CD4-positive, alpha-beta T cell (primary cell): ENCODE data around the gene ADAM8. TPM values are rescaled to one million over a fixed set of nuclear protein-coding genes. Genes with fewer than 3 reads are reported as not detected.

Experiments
- ATAC-seq: fragments of 200-7000 bp; cut with Tn5 transposase; one replicate; pipeline ENCODE4 v1.10.0; 2022; ENCODE audit warnings: mild to moderate bottlenecking; ENCODE audit not compliant: poor library complexity
- CTCF ChIA-PET: fragments of 350-600 bp; sonication (Branson Sonifier 250); formaldehyde crosslinking; loops from one replicate; lab custom pipeline; 2021; ENCODE audit warnings: antibody characterized with exemption, inconsistent platforms; lab: Charles Lee
- POLR2A ChIA-PET: fragments of 350-600 bp; sonication (Branson Sonifier 250); formaldehyde crosslinking; loops from one replicate; lab custom pipeline; 2021; ENCODE audit warnings: antibody characterized with exemption, inconsistent platforms; lab: Charles Lee
- DNase-seq, 14 experiments: peaks; one replicate each; pipeline ENCODE4 v3.0.0-alpha.2; 2013 to 2020; ENCODE audit warnings: mixed read lengths in 2 of 14
- H3K27ac ChIP-seq, 2 donors: one replicate each; pipeline versions ENCODE4 v1.5.1 to v1.7.0; 2013; ENCODE audit warnings: low read length in 2 of 2, low read depth in 1 of 2, mild to moderate bottlenecking in 1 of 2
- H3K27me3 ChIP-seq, 2 experiments: 1 replicate in 1 of 2; 2 replicates in 1 of 2; pipeline versions ENCODE4 v1.6.1 to v1.7.0; 2013; ENCODE audit warnings: low read length in 2 of 2, control low read depth in 1 of 2, mild to moderate bottlenecking in 1 of 2, moderate library complexity in 1 of 2; ENCODE audit not compliant: insufficient read depth in 2 of 2, control insufficient read depth in 1 of 2
- H3K36me3 ChIP-seq: one replicate; pipeline ENCODE4 v1.6.1; 2013; ENCODE audit warnings: low read length, control low read depth; ENCODE audit not compliant: insufficient read depth
- H3K4me1 ChIP-seq: one replicate; pipeline ENCODE4 v1.6.1; 2013; ENCODE audit warnings: low read length, control low read depth; ENCODE audit not compliant: insufficient read depth
- H3K4me3 ChIP-seq: one replicate; pipeline ENCODE4 v1.5.1; 2013; ENCODE audit warnings: mild to moderate bottlenecking, low read length, moderate library complexity
- H3K9me3 ChIP-seq, 2 experiments: 1 replicate in 1 of 2; 2 replicates in 1 of 2; pipeline versions ENCODE4 v1.6.1 to v1.7.0; 2013; ENCODE audit warnings: low read length in 2 of 2, mild to moderate bottlenecking in 2 of 2, control low read depth in 1 of 2, moderate library complexity in 1 of 2; ENCODE audit not compliant: control insufficient read depth in 1 of 2, insufficient read depth in 1 of 2
- H3K27ac Mint-ChIP-seq: one replicate; pipeline ENCODE4 v1.8.0; 2020; ENCODE audit warnings: mixed read lengths
- H3K27me3 Mint-ChIP-seq: one replicate; pipeline ENCODE4 v1.8.0; 2021; ENCODE audit warnings: mixed read lengths
- H3K36me3 Mint-ChIP-seq: one replicate; pipeline ENCODE4 v1.8.0; 2021; ENCODE audit warnings: low read depth, mixed read lengths
- H3K4me1 Mint-ChIP-seq: one replicate; pipeline ENCODE4 v1.8.0; 2021; ENCODE audit warnings: low read depth, mixed read lengths
- H3K4me3 Mint-ChIP-seq: one replicate; pipeline ENCODE4 v1.8.0; 2020; ENCODE audit warnings: mild to moderate bottlenecking, mixed read lengths
- H3K9me3 Mint-ChIP-seq: one replicate; pipeline ENCODE4 v1.8.0; 2020; ENCODE audit warnings: mixed read lengths
- CTCF ChIP-seq: fragments of 200-600 bp; IDR thresholded peaks from one replicate; pipeline ENCODE4 v1.8.0; 2022; ENCODE audit warnings: antibody characterized with exemption, mild to moderate bottlenecking
- intact Hi-C, 2 experiments: fragments of 100-400 bp; cut with DNase I in 1 of 2; cut with micrococcal nuclease in 1 of 2; formaldehyde crosslinking; loops; one replicate each; pipeline versions ENCODE4 v1.15.1 to v1.9.0; 2023 to 2025; cut with DNase I, micrococcal nuclease
- total RNA-seq, 174 experiments: library from RNA in 2 of 174; stranded (reverse) in 2 of 174; gene quantifications; one replicate each; pipeline ENCODE4 v1.2.3 and lab custom pipeline; 2021 to 2026

The ADAM8 gene
- total RNA-seq, 2 experiments from 2014 or later = 95.6 to 95.9 TPM

- peaks cover 40% of the 10 kb centered on the region for H3K4me1 Mint-ChIP-seq
- ChIA-PET CTCF (interaction anchor here (0.9 to 2.6 kb wide), 7 partner anchors 11 to 131 kb away, joined by 4 to 16 read pairs (median 6); no protein-coding TSS in a partner anchor), POLR2A (interaction anchor here (0.9 to 2.5 kb wide), 6 partner anchors 9 to 61 kb away, joined by 5 to 22 read pairs (median 6); no protein-coding TSS in a partner anchor)
Measured at GRCh38 chr10:133274751-133275683, 1.7 kb downstream of the ADAM8 start.

GRCh38 chr10:133273534-133274143, 3.0 kb downstream of the ADAM8 start:
- Histone ChIP-seq H3K4me3 (no peak overlapping the region), H3K27ac (peak overlapping the region; percentile 15 to 29), H3K9me3 (no peaks in the 10 kb centered on the region), H3K36me3 (peaks cover 48% of the 10 kb centered on the region), H3K4me1 (peaks cover 54% of the 10 kb centered on the region), H3K27me3 (no peaks in the 10 kb centered on the region)
- Mint-ChIP-seq H3K4me1 (peaks cover 27% of the 10 kb centered on the region), H3K4me3 (no peak overlapping the region), H3K27ac (no peak overlapping the region), H3K36me3 (peaks cover 28% of the 10 kb centered on the region), H3K27me3 (no peaks in the 10 kb centered on the region), H3K9me3 (no peaks in the 10 kb centered on the region)
- DNase-seq = no peak
- no peak for ATAC-seq
- intact Hi-C loops = no loop called here
- TF ChIP-seq CTCF = no peak
- ChIA-PET CTCF (no interaction called here), POLR2A (interaction anchor here (1.7 kb wide), 1 partner anchor 14 kb away, joined by 11 read pairs; no protein-coding TSS in a partner anchor)

More at GRCh38 chr10:133274751-133275683, 1.7 kb downstream of the ADAM8 start:
- Mint-ChIP-seq H3K27me3 (no peaks in the 10 kb centered on the region), H3K27ac (peak overlapping the region; percentile 98), H3K9me3 (no peaks in the 10 kb centered on the region), H3K36me3 (peaks cover 34% of the 10 kb centered on the region), H3K4me3 (peak overlapping the region; percentile 94)
- ATAC-seq = peak; percentile 68
- intact Hi-C loops = loop anchor here (1.0 to 5.0 kb wide), 2 partner anchors 16 to 133 kb away; no protein-coding TSS in a partner anchor
- H3K9me3 ChIP-seq = no peaks in the 10 kb centered on the region
- H3K4me1 ChIP-seq = peaks cover 64% of the 10 kb centered on the region
- DNase-seq = peak; percentile 53 to 95 (median 76)
- no peak for TF ChIP-seq CTCF
- peak overlapping the region; percentile 91 for H3K4me3 ChIP-seq
- H3K36me3 ChIP-seq = peaks cover 39% of the 10 kb centered on the region
- H3K27ac ChIP-seq = peak overlapping the region; percentile 86 to 90
- H3K27me3 ChIP-seq = no peaks in the 10 kb centered on the region

GRCh38 chr10:133272964-133273420, 3.7 kb downstream of the ADAM8 start:
- Mint-ChIP-seq H3K4me1 (peaks cover 21% of the 10 kb centered on the region), H3K27ac (no peak overlapping the region), H3K9me3 (no peaks in the 10 kb centered on the region), H3K36me3 (peaks cover 28% of the 10 kb centered on the region), H3K27me3 (no peaks in the 10 kb centered on the region), H3K4me3 (no peak overlapping the region)
- Histone ChIP-seq H3K27ac (no peak overlapping the region), H3K36me3 (peaks cover 54% of the 10 kb centered on the region), H3K27me3 (no peaks in the 10 kb centered on the region), H3K4me1 (peaks cover 47% of the 10 kb centered on the region), H3K9me3 (no peaks in the 10 kb centered on the region), H3K4me3 (no peak overlapping the region)
- no peak for ATAC-seq
- TF ChIP-seq CTCF = no peak
- no peak for DNase-seq
- POLR2A ChIA-PET = no interaction called here
- intact Hi-C loops = no loop called here
- CTCF ChIA-PET = no interaction called here
